Measurements from ENCODE around the gene KRTAP9-7.
"Not testable (repeated sequence)": the region's sequence is repeated elsewhere in the genome, so short reads cannot be mapped to it uniquely, and the experiment has no call there.

GRCh38 chr17:41271323-41271722 lies 4.2 kb upstream of the KRTAP9-7 start:
- TF ChIP-seq EZH2 (IDR thresholded peaks at IDR 0.05; ENCODE audit: low read depth, unreplicated experiment); CREB1 (CRISPR knock-in tag; IDR thresholded peaks at IDR 0.05; ENCODE audit: low read depth); POLR2AphosphoS5 (IDR thresholded peaks at IDR 0.05; ENCODE audit: low read depth): not testable (repeated sequence)
- TF ChIP-seq, protein P1, sequence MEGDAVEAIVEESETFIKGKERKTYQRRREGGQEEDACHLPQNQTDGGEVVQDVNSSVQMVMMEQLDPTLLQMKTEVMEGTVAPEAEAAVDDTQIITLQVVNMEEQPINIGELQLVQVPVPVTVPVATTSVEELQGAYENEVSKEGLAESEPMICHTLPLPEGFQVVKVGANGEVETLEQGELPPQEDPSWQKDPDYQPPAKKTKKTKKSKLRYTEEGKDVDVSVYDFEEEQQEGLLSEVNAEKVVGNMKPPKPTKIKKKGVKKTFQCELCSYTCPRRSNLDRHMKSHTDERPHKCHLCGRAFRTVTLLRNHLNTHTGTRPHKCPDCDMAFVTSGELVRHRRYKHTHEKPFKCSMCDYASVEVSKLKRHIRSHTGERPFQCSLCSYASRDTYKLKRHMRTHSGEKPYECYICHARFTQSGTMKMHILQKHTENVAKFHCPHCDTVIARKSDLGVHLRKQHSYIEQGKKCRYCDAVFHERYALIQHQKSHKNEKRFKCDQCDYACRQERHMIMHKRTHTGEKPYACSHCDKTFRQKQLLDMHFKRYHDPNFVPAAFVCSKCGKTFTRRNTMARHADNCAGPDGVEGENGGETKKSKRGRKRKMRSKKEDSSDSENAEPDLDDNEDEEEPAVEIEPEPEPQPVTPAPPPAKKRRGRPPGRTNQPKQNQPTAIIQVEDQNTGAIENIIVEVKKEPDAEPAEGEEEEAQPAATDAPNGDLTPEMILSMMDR (conservative IDR thresholded peaks at IDR 0.05; ENCODE audit: low read depth in 2 of 2): not testable (repeated sequence)
- TF ChIP-seq, protein P2, sequence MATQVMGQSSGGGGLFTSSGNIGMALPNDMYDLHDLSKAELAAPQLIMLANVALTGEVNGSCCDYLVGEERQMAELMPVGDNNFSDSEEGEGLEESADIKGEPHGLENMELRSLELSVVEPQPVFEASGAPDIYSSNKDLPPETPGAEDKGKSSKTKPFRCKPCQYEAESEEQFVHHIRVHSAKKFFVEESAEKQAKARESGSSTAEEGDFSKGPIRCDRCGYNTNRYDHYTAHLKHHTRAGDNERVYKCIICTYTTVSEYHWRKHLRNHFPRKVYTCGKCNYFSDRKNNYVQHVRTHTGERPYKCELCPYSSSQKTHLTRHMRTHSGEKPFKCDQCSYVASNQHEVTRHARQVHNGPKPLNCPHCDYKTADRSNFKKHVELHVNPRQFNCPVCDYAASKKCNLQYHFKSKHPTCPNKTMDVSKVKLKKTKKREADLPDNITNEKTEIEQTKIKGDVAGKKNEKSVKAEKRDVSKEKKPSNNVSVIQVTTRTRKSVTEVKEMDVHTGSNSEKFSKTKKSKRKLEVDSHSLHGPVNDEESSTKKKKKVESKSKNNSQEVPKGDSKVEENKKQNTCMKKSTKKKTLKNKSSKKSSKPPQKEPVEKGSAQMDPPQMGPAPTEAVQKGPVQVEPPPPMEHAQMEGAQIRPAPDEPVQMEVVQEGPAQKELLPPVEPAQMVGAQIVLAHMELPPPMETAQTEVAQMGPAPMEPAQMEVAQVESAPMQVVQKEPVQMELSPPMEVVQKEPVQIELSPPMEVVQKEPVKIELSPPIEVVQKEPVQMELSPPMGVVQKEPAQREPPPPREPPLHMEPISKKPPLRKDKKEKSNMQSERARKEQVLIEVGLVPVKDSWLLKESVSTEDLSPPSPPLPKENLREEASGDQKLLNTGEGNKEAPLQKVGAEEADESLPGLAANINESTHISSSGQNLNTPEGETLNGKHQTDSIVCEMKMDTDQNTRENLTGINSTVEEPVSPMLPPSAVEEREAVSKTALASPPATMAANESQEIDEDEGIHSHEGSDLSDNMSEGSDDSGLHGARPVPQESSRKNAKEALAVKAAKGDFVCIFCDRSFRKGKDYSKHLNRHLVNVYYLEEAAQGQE (IDR thresholded peaks at IDR 0.05; ENCODE audit: unreplicated experiment): not testable (repeated sequence)

Measured in GM23338 (cell line).